Activated naive CD8-positive, alpha-beta T cell treated with anti-CD3 and anti-CD28 coated beads, Interleukin-2, amount 50 U/mL, for 16 hours (primary cell): ENCODE results near the gene VPS52.
"Not testable (repeated sequence)": the region's sequence is repeated elsewhere in the genome, so short reads cannot be mapped to it uniquely, and the experiment has no call there.

Experiments
- DNase-seq: peaks from one replicate; pipeline ENCODE4 v3.0.0-alpha.2; 2020; ENCODE audit warnings: low read depth, low spot score

The VPS52 gene

DNA sequence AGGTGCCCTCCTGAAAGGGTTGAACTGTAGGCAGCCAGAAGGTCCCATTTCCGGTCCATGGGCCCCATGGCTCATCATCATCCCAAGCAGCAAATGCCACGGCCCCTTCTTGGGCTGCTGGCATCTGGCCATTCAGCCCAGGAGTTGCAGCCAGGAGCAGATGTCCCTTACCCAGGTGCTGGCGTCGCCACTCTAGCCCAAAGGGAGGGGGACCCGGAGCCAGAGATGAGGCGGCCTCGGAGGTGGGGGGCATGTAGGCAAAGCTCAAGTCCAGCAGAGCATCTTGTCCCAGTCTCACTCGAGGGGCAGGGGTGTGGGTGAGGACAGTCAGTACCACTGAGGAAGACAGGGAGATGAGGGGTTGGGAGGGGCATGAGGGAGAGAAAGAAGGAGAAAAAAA is 33.4 kb upstream of the VPS52 start:
- no peak for DNase-seq

DNA sequence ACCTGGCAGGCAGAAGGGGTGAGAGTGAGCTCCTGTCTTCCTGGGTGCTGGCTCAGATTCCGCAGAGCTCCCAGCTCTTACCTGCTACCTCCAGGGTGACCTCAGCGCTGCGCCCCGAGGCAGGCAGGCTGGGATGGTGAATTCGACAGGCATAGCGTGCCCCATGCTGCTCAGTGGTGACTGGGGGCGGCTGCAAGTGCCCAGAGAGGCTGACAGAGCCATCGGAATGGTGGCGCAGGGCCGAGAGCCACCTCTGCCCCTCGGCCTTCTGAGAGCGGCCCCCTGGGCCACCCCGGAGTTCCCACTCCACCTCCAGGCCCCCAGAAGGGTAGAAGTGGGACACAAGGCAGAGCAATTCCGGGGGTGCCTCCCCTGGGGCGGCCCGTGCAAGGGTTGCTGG is 32.5 kb upstream of the VPS52 start:
- DNase-seq = no peak

DNA sequence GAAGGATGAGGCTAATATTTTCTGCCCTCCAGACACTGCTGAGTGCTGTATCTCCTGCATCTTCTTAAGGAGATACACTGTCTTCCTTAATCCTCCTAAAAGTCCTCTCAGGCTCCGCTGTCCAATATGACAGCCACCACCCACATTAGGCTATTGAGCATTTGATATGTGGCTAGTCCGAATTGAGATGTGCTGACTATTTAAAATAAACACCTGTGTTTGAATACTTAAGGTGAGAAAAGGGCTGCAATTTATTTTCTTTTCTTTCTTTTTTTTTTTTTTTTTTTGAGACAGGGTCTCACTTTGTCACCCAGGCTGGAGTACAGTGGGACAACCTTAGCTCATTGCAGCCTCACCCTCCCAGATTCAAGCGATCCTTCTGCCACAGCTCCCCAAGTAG is 30.2 kb upstream of the VPS52 start:
- no peak for DNase-seq

DNA sequence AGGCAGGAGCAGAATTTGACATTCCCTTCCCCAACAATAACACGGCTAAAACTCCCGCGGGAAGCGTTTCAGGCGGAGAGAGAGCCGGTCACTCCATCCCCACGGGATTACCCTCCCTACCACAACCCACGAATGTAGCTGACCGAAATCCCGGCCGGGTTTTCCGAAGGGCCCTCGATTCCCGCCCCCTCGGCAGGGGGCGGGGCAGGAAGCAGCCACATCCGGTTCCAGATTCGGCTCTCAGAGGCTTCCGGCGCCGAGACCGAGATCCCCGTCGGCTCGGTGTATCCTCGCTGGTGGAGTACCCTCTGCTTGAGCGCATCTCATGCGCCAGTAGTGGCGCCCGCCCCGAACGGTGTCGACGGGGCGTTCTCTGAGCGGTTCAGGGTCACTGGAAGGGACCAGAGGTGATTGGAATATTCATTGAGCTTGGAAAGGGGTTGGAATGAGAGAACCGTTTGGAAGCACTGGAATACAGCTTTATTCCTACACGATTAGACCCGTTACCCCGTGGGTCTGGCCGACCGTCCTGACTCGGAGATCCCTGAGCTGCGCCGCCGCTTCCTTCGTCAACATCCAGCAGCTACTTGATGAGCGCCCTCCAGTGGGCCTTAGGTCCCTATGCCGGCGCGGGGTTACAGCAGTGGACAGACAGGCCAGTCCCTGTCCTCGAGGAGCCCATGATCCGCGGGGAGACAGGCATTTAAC is 27.7 kb upstream of the VPS52 start:
- DNase-seq = peak; percentile 77

DNA sequence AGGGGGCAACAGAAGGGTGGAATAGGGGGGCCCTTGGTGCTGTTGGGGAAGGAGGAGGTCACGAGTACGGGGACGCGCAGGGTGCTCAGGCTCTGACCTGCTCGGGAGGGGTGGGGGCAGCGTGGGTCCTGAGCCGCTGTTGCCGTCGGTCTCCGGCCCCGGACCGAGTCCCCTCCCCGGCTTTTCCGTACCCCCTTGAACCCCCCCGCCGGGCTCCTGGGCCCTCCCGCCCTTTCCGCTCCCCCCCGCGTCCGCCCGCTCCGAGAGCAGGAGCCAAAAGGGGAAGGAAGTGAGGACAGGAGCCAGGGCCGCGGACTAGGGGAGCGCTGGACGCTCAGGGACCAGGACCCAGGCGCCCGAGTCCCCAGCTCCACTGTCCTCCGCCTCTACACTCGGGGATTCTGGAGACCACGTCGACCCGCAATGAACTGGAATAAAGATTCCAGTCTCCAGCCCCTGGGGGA is 27.1 kb upstream of the VPS52 start, which contains the start of gene RGL2:
Gene RGL2, minus strand, starts transcription at position 170 of the 464 bp plus-strand sequence. CDS start 332 bp downstream, outside the sequence.
- DNase-seq = no peak

DNA sequence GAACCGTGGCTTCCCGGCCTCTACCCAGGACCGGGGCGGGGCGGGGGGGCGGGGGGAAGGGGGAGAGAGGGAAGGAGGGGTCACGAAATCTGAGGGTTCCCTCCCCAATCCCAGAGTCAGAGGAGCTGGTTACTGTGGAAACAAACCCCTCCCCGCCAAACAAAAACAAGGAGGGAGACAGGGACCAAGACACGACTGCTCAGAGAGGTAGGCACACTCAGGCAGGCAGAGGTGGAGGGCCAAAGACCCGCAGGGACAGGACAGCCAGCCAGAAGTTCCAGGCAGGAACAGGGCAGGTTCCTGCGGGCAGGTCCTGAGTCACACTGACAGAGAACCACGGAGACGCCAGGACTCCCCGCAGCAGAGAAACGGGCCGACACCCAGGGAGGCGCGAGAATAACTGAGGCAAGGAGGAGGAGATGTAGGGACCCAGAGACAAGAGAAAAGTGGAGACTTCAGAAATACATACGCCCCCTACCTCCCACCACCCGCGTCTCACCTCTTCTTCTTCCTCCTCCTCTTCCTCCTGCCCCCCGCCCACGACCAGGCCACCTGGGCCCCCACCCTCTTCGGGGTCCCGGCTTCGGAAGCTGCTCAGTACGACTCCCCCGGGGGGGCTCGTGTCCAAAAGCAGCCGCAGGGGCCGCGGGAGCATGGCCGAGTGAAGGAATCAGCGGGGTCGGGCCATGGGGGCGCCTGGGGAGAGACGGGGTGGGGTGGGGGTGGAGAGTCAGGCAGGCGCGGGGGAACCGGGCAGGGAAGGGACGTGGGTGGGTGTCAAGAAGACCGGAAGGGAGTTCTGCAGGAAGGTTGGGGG is 26.5 kb upstream of the VPS52 start:
- no peak for DNase-seq

DNA sequence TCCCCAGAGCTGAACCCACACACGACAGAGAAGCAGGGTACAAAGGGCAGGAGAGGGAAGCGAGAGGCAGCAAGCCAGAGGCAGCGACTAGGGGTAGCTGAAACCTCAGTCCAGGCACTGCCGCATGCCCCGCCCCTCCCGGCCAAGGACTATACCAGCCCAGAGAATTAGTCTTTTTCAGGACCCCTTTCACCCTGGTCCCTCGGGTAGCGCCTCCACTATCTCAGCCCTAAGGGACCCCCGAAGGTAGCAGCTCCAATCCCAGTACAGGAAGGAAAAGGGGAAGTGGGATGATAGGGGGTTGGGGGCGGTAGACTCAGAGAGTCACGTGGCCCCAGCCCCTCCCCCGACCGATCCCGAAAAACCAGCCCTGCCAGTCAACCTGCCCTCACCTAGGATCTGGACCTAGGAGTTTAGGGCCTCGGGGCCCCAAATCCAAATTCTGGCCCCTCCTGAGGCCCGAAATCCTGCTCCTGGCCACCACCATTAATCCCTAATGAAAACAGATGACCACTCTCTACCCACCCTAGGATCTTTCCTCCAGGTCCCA is 25.8 kb upstream of the VPS52 start:
- DNase-seq = no peak

DNA sequence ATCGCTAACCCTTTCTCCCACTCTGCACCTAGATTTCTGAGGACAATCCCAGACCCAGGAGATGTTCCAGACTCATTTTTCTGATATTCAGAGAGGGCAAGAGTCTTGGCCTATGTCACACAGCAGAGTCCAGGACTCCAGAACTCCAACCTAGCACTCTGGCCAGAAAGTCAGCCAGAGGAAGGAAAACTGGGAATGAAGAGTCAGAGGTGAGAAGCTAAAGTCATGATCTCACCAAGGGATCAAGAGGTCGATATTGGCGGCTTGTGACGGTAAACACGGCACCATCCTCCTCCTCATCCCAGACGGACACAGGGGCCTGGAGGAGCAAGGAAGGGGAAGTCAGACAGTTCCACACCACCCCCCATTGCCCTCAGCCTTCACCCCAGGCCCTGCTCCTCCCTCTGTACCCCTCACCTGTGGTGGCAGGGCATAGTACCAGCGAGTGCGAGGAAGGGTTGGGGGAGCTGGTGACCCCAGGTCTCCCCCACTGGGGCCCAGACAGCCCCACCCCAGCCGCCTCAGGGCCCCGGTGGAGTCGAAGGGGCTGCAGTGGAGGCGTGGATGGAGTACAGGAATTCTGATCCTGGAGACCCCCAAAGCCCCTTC is 25.2 kb upstream of the VPS52 start:
- no peak for DNase-seq

DNA sequence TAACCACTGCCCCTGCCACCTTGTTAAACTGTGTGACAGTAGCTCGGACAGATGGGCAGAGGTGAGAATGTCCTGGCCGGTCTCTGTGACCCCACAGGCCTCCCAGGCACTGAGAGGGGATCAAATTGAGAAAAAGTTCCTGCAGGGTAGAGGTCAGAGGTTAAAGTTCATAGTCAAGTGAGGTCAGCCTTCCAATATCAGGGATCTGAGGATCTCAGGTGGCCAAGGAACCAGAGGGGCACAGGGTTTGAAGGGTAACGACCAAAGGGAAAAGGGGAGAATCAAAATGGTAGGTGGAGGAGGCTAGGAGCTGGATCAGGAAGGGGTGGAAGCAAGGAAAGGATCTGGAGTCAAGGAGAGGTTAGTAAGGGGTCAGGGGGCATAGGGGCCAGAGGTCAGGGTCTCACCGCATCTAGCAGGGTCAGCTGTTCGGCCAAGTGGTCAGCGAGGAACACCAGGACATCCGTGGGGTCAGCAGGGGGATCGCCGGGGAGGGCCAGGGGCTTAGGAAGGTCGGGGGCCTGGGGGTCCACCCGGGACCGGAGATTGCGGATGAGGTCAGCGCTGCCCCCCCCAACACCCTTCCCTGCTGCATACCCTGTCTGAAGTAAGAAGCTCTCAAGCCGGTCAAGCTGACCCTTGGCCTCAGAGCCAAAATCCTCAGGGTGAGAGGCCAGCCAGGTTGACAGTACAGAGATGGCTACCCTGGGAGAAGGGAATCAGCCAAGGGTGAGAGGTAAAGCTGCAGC is 24.1 kb upstream of the VPS52 start:
- no peak for DNase-seq

DNA sequence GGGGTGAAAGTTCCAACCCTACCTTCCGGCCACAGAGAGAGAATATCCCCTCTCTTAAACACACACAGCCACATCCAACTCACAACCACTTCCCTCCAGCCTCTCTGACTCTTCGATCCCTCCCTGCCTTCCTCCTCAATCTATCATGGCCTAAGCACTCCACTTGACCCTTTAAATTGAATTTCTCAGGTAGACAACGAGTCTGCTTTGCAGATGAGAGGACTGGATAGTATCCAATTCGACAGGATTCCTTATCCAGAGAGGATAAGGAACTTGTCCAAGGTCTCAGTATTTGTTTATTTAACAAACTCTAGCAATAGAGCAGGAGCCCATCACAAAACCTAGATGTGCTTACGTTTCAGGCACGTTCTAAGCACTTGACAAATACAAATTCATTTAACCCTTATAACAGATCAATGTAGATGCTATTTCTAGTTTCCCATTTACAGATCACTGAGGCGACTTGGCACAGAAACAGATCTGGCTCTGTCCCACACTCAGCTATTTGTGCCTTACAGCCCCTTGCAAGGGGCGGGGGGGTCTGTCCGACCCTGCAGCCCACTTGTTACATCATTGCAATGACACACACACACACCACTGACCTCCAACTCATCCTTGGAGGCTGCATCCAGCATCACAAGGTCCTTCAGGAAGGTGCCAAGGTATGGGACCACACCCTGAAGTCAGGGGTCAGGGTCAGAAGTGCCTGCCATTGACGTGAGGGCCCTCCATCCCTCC is 22.6 kb upstream of the VPS52 start:
- no peak for DNase-seq

DNA sequence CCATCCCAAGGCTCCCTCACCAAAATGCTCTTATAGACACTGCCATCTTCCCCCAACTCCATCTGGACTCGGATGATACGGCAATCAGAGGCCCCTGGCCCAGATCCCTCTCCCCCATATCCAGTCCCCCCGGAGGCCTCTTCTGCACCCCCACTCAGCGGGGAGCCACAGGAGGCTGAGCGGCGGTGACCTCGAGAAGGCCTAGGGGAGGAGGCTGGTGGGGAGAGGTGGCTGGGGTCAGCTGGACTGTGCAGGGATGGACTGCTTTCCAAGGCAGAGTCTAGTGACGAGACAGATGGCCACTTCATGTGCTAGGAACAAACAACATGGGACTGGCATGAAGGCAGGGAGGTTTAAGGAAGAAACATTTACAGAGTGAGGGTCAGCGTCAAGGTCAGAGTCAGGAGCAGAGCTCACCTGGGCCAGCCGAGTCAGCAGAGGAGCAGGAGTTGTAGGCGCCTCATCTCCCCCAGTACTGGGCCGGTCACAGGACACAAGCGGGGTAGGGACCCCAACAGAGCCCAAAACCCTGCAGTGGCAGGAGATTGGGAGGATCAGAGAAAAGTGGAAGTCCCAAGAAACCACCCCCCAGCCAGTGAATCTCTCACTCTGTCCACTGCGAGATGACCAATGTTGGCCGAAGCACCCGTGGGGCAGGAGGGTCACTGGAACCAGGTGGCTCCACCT is 21.5 kb upstream of the VPS52 start:
- DNase-seq = no peak

DNA sequence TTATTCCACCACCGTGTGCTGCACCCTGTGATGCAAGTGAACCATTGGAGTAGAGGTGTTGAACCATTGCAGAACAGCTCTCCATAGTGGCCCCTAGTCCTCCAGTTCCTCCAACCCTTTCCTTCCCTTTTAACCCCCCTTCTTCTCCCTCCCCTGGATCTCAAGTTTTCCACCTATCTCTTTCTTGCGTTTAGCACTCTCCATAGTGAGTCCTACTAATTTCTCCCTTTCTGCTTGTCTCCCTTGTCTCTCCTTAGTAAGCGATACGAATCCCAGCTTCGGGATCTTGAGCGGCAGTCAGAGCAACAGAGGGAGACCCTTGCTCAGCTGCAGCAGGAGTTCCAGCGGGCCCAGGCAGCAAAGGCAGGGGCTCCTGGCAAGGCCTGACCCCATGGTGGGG is 18.8 kb upstream of the VPS52 start:
- DNase-seq = no peak

DNA sequence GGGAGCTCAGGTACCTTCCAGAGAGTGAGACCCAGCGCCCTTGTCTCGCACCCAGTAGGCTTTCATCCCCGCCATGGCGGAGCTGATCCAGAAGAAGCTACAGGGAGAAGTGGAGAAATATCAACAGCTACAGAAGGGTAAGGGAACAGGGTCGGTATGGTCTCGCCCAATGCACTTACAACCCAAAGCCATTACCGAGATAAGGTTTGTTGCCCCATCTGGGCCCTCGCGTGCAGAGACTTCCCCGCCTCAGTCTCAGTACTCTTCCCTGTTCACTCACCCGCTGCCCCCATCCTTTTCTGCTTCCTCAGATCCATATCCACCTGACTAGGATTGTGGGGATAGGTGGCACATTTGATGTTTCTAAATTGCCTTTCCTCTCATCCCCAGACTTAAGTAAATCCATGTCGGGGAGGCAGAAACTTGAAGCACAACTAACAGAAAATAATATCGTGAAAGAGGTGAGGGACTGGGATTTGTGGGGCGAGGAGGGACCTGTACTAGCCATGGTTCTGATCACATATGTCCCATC is 18.2 kb upstream of the VPS52 start:
- DNase-seq = no peak

DNA sequence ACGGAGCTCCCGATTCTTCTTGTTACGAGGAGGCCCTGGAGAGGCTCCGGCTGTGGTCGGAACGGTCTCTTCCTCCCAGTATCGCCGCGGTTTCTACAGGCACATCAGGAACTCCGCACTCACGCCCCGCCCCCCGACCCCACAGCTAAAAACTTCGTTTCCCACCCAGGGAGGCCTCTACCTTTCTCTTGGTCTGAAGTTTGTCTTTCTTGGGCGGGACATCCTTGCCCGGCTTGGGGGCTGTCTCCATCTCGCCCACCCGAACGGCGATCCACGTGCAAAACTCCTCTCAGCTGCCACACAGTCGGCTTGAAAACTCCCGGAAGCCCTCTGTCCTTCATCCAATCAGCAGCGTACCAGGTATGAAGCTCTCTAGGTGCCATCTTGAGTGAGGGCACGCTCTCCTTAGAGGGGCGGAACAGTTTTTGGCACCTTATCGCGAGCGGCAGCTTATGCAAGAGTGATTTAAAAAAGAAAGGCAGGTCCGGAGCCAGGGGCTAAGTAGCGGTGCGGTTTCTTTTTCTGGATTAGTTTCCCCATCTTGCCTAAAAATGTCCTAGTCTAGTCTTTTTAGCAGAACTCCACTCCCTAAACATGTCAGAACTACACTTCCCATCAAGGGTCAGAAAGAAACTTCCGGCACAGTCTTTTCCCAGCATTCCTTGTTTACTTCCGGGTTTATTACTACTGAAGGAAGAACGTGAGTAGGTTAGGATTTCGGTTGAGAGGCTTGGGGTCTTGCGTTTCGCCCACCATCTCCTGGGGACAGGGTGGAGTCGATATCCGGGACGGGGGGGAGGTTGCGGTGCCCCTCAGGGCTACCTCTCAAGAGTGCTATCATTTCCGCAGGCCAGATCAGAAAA is 17.5 kb upstream of the VPS52 start, which contains the start of the genes PFDN6 and WDR46:
Gene PFDN6, plus strand, starts transcription at position 681 of the 863 bp plus-strand sequence. CDS start 256 bp downstream, outside the sequence.
Gene WDR46, minus strand, starts transcription at position 319 of the 863 bp plus-strand sequence. Its CDS starts 69 bp downstream, at position 250.
- DNase-seq = peak; percentile 65

DNA sequence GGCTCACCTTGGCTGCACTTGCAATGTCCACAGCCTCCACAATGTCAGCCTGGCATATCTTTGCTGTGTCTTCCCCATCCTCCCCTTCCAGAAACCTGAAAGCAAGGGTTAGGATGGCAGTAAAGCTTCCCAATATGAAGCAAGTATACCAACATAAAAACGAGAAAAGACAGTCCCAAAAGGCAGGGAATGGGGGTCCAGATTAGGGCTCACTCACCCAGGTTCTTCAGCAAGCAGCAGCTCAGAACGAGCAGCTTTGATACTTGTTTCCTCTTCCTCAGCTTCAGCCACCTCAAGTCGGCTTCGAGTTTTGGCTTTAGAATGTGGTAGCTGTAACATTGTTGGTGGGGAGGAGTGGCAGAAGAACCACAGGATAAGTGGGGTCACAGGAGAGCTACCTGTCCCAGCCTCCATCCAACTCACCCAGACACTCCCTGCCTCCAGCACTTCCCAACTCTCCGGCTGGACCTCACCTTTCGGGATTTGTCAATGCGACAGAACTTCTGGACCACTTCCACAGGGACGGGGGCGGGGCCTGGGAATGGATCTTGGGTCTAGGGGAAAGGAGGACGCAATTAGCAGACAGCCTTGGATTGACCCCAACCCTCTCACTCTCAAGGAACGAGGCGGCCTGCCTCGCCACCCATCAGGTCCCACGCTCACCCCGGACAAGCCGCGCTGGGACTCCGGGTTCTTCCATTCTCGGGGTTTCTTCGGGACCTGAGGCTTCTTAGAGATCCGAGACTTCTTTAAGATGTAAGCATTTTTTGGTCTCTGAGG is 16.7 kb upstream of the VPS52 start:
- no peak for DNase-seq

DNA sequence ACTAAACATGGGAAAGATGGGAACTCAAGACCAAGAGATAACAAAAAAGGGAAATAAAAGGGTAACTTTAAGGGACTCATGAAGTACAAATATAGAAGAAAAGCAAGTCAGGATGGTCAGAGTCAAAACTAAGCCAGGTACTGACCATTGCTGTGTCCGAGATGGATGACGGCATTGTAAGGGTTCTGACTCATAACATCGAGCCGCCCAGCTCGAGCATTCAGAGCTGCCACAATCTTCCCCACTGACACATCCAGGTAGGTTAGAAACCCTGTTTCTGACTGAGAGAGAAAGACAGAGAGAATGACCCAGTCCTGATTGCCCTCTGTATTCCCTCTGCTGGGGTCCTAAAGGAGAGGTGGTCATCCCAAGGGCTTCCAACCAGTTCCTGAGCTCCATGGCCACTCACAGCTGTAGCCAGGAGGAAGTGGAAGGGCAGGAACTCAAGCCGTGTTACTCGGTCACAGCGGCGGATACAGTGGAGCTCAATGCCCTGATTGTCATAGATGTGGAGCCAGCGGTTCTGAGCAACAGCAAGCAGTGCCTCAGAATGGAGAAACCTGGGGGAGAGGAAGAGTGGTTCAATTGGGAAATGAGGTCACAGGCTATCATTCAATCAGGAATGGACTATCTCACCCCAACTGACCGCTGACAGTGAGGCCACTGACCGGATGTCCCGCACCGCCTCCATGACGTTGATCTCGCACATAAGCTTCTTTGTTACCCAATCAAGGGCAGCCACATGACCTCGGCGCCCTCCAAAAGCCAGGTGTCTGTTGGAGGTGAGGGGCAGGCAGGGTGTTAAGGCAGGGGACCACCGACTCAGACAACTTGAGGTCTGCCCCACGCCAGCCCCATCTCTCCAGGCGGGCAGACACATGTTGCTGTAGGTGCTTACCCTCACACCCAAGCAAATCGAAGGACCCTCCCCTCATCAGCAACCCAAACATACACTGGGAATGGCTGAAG is 15.6 kb upstream of the VPS52 start:
- DNase-seq = no peak

DNA sequence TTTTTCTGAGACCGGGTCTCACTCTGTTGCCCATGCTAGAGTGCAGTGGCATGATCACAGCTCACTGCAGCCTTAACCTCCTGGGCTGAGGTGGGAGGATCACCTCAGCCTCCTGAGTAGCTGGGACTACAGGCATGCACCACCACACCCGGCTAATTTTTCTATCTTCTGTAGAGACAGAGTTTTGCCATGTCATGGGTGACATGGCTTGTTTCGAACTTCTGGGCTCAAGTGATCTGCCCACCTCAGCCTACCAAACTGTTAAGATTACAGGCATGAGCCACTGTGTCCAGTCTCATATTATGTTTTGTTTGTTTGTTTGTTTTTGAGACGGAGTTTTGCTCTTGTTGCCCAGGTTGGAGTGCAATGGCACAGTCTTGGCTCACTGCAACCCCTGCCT is 13.5 kb upstream of the VPS52 start:
- not testable (repeated sequence) for DNase-seq
